Panc1 (cell line): Measurements from ENCODE around the gene MEAK7. TPM values are rescaled to one million over a fixed set of nuclear protein-coding genes. Genes with fewer than 3 reads are reported as not detected.

ENCODE experiments used
- ATAC-seq: fragments of 200-7000 bp; cut with Tn5 transposase; 2 replicates; pipeline ENCODE4 v1.9.1; 2020; ENCODE audit warnings: mild to moderate bottlenecking, moderate library complexity
- BruUV-seq: library from RNA; stranded (reverse); fragments of 400-500 nt; replicated peaks from 2 replicates; lab custom pipeline; 2021; lab: Mats Ljungman, UMichigan
- CTCF ChIA-PET: fragments of 300-600 bp; sonication (Branson Sonifier 250); formaldehyde crosslinking; loops from one replicate; lab custom pipeline; 2022; ENCODE audit warnings: antibody characterized with exemption; lab: Charles Lee
- POLR2A ChIA-PET: fragments of 300-600 bp; sonication (Branson Sonifier 250); formaldehyde crosslinking; loops from one replicate; lab custom pipeline; 2022; ENCODE audit warnings: antibody characterized with exemption; lab: Charles Lee
- DNase-seq: peaks from one replicate; pipeline ENCODE4 v3.0.0-alpha.2; 2010; ENCODE audit warnings: low read depth, low spot score
- H3K27ac ChIP-seq: 2 replicates; pipeline ENCODE4 v1.5.1; 2011; ENCODE audit warnings: mild to moderate bottlenecking, low read length, inconsistent platforms
- H3K27me3 ChIP-seq: fragments of 200-500 bp; sonication (Bioruptor generic); 2 replicates; pipeline ENCODE4 v1.6.0; 2014; ENCODE audit warnings: low read length, inconsistent platforms; ENCODE audit not compliant: control insufficient read depth, insufficient read depth
- H3K36me3 ChIP-seq: fragments of 200-500 bp; sonication (Bioruptor generic); 2 replicates; pipeline ENCODE4 v1.5.1; 2014; ENCODE audit warnings: inconsistent platforms, mild to moderate bottlenecking, low read length, moderate library complexity; ENCODE audit not compliant: control insufficient read depth, insufficient read depth
- H3K4me1 ChIP-seq: 2 replicates; pipeline ENCODE4 v1.5.1; 2011; ENCODE audit warnings: inconsistent platforms, mild to moderate bottlenecking, low read length, moderate library complexity; ENCODE audit not compliant: control insufficient read depth, insufficient read depth
- H3K4me3 ChIP-seq, 2 experiments: 2 replicates each; pipeline ENCODE4 v1.5.1; 2011 to 2012; ENCODE audit warnings: low read depth in 2 of 2, low read length in 2 of 2, mild to moderate bottlenecking in 2 of 2, inconsistent platforms in 1 of 2, moderate library complexity in 1 of 2
- H3K9me3 ChIP-seq: fragments of 200-500 bp; sonication (Bioruptor generic); 2 replicates; pipeline ENCODE4 v1.5.1; 2014; ENCODE audit warnings: low read depth, mild to moderate bottlenecking, inconsistent platforms, low read length, moderate library complexity; ENCODE audit not compliant: control insufficient read depth, insufficient read depth
- CTCF ChIP-seq: fragments of 450-650 bp; IDR thresholded peaks from 2 replicates; pipeline ENCODE4 v1.5.1; 2017; ENCODE audit warnings: mild to moderate bottlenecking
- POLR2AphosphoS5 ChIP-seq: IDR thresholded peaks from 2 replicates; pipeline ENCODE4 v1.6.1; 2012; ENCODE audit warnings: mild to moderate bottlenecking, low read depth, low read length, moderate library complexity
- REST ChIP-seq, 2 experiments: IDR thresholded peaks; 2 replicates each; pipeline ENCODE4 v1.6.1; 2011 to 2012; ENCODE audit warnings: low read depth in 2 of 2, control low read depth in 1 of 2, low read length in 1 of 2, mild to moderate bottlenecking in 1 of 2, moderate library complexity in 1 of 2; ENCODE audit not compliant: insufficient read depth in 1 of 2
- SIN3A ChIP-seq: IDR thresholded peaks from 2 replicates; pipeline ENCODE4 v1.6.1; 2012; ENCODE audit warnings: low read depth, mild to moderate bottlenecking, low read length, moderate library complexity, borderline replicate concordance; ENCODE audit not compliant: insufficient read depth
- TCF7L2 ChIP-seq: IDR thresholded peaks from 2 replicates; pipeline ENCODE4 v1.6.1; 2011; ENCODE audit warnings: mild to moderate bottlenecking, low read depth, low read length, inconsistent platforms
- in situ Hi-C: cut with HindIII; loops from 2 replicates; pipeline ENCODE4 v1.10.0; 2016; ENCODE audit warnings: low sequenced_read_pairs, low pct_unique_long_range_greater_than_20kb
- intact Hi-C: fragments of 100-400 bp; cut with micrococcal nuclease; formaldehyde crosslinking; loops from one replicate; pipeline ENCODE4 v1.10.0; 2022; ENCODE audit not compliant: unreplicated experiment
- total RNA-seq: library from RNA; stranded (reverse); gene quantifications from one replicate; pipeline ENCODE4 v1.2.1, GENCODE V29; 2021; ENCODE audit not compliant: unreplicated experiment

The MEAK7 gene
- total RNA-seq, 1 experiment from 2014 or later = 17.2 TPM

GRCh38 chr16:84535851-84536250, 31.4 kb upstream of the MEAK7 start:
- H3K9me3 ChIP-seq = no peaks in the 10 kb centered on the region
- ChIA-PET CTCF (no interaction called here), POLR2A (no interaction called here)
- intact Hi-C loops (no loop called here), in situ Hi-C loops (no loop called here)
- H3K36me3 ChIP-seq = no peaks in the 10 kb centered on the region
- peaks cover 14% of the 10 kb centered on the region for H3K4me1 ChIP-seq
- ATAC-seq (no peak), DNase-seq (no peak)
- no peak overlapping the region for H3K4me3 ChIP-seq
- no peaks in the 10 kb centered on the region for H3K27me3 ChIP-seq
- TF ChIP-seq SIN3A (no peak), CTCF (no peak), POLR2AphosphoS5 (no peak), REST (IDR thresholded peaks at IDR 0.05; ENCODE audit: insufficient read depth in 1 of 2, low read depth in 2 of 2, low read length in 1 of 2) (no peak)
- BruUV-seq = no TSS peak
- no peak overlapping the region for H3K27ac ChIP-seq

- POLR2A ChIA-PET = no interaction called here
- CTCF ChIA-PET = no interaction called here
- no peak for ATAC-seq
- Histone ChIP-seq H3K36me3 (no peaks in the 10 kb centered on the region), H3K27me3 (no peaks in the 10 kb centered on the region), H3K9me3 (no peaks in the 10 kb centered on the region), H3K4me1 (peaks cover 14% of the 10 kb centered on the region), H3K4me3 (no peak overlapping the region), H3K27ac (no peak overlapping the region)
- intact Hi-C loops (no loop called here), in situ Hi-C loops (no loop called here)
- TF ChIP-seq REST (IDR thresholded peaks at IDR 0.05; ENCODE audit: insufficient read depth in 1 of 2, low read depth in 2 of 2, low read length in 1 of 2) (no peak), TCF7L2 (0 out of 2 replicates have a peak, but pooled peaks have one; percentile 51)
- no TSS peak for BruUV-seq
- DNase-seq = no peak
Measured at GRCh38 chr16:84535408-84535807, 30.9 kb upstream of the MEAK7 start.
